Measurements from ENCODE around the gene KLC1. TPM values are rescaled to one million over a fixed set of nuclear protein-coding genes. Genes with fewer than 3 reads are reported as not detected.

KLC1 gene
- total RNA-seq, 2 experiments from 2014 or later, result 97.5 to 101 TPM

- TF ChIP-seq CTCF (IDR thresholded peaks at IDR 0.05), result no peak
- intact Hi-C loops (cut with micrococcal nuclease), result no loop called here
- no peak overlapping the region for H3K4me3 Mint-ChIP-seq
- no peaks in the 10 kb centered on the region for H3K27me3 Mint-ChIP-seq
- ChIA-PET POLR2A (interaction anchor here (1.4 to 2.9 kb wide), 2 partner anchors 11 to 16 kb away, joined by 8 to 10 read pairs; no protein-coding TSS in a partner anchor), CTCF (interaction anchor here (1.0 to 1.9 kb wide), 2 partner anchors 12 to 13 kb away, joined by 3 to 4 read pairs; no protein-coding TSS in a partner anchor)
- H3K4me1 Mint-ChIP-seq (ENCODE audit: low read depth), result no peaks in the 10 kb centered on the region
- H3K9me3 Mint-ChIP-seq, result no peaks in the 10 kb centered on the region
- DNase-seq, result no peak
- no peak overlapping the region for H3K27ac Mint-ChIP-seq
- ATAC-seq, result no peak
- H3K36me3 Mint-ChIP-seq (ENCODE audit: low read depth), result no peaks in the 10 kb centered on the region
Measured at GRCh38 chr14:103735022-103735421, 106.0 kb downstream of the KLC1 start.

DNA sequence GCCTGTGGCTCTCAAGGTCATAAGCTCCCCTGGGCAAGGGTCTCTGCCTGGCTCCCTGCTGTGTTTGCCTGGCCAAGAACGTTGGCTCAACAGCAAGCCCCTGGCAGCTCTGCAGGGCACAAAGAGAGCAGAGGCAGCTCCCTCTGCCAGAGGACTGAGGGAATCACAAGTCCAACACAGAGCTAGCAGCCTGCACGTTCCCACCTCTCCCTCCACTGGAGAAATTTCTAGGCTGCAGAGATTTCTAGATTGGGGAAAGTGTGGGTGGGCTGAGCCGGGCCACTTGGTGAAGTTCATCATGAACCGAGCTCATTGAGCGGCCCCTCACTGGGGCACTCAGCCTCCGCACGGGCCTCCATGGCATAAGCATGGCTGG lies 106.4 kb downstream of the KLC1 start:
- no peak for TF ChIP-seq CTCF (IDR thresholded peaks at IDR 0.05)
- H3K4me3 Mint-ChIP-seq, result no peak overlapping the region
- POLR2A ChIA-PET, result interaction anchor here (1.4 kb wide), 1 partner anchor 16 kb away, joined by 8 read pairs; no protein-coding TSS in a partner anchor
- no peak overlapping the region for H3K27ac Mint-ChIP-seq
- ATAC-seq (no peak), DNase-seq (no peak)
- no peaks in the 10 kb centered on the region for H3K4me1 Mint-ChIP-seq (ENCODE audit: low read depth)
- H3K27me3 Mint-ChIP-seq, result no peaks in the 10 kb centered on the region
- H3K9me3 Mint-ChIP-seq, result no peaks in the 10 kb centered on the region
- H3K36me3 Mint-ChIP-seq (ENCODE audit: low read depth), result no peaks in the 10 kb centered on the region
- intact Hi-C loops (cut with micrococcal nuclease), result no loop called here
- CTCF ChIA-PET, result interaction anchor here (1.0 to 1.9 kb wide), 2 partner anchors 13 kb away, joined by 3 to 4 read pairs; no protein-coding TSS in a partner anchor

DNA sequence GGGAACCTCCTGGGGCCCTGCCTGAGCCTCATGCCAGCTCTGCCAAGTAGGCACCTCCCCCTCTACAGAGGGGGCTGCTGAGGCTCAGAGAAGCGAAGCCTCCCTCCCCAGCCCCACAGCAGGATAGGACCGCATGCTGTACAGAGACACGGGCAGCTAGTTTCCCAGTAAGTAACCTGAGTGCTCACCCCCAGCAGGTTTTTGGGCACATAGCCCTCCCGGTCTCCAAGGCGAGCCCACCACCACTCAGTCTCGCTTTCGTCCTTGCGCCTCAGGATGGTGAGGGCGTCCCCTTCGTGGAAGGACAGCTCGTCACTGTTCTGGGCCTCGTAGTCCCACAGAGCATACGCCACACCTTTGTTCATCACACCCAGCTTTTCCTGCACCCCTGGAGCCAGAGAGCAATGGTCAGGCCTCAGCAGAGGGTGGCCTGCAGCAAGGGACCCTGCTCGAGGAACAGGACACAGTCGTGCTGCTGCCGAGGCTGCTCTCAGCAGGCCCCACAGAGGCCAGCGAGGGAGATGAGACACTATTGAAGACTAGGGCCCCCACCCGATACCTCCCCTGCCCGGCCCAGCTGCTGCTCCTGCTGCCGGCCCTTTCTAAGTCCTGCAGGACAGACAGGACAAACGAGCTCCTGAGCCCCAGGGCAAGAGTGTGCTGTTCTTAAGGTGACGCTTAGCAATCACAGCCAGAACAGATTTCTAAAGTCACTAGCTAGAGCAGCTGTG lies 107.0 kb downstream of the KLC1 start:
- intact Hi-C loops (cut with micrococcal nuclease), result no loop called here
- Mint-ChIP-seq H3K9me3 (no peaks in the 10 kb centered on the region), H3K27me3 (no peaks in the 10 kb centered on the region), H3K27ac (no peak overlapping the region), H3K4me1 (ENCODE audit: low read depth) (no peaks in the 10 kb centered on the region), H3K4me3 (no peak overlapping the region), H3K36me3 (ENCODE audit: low read depth) (no peaks in the 10 kb centered on the region)
- CTCF ChIA-PET, result interaction anchor here (1.9 kb wide), 1 partner anchor 12 kb away, joined by 4 read pairs; no protein-coding TSS in a partner anchor
- no peak for DNase-seq
- POLR2A ChIA-PET, result interaction anchor here (1.4 to 1.5 kb wide), 2 partner anchors 17 to 21 kb away, joined by 4 to 8 read pairs; partner anchors contain the start of genes XRCC3 and ZFYVE21
- no peak for ATAC-seq
- TF ChIP-seq CTCF (IDR thresholded peaks at IDR 0.05), result no peak

DNA sequence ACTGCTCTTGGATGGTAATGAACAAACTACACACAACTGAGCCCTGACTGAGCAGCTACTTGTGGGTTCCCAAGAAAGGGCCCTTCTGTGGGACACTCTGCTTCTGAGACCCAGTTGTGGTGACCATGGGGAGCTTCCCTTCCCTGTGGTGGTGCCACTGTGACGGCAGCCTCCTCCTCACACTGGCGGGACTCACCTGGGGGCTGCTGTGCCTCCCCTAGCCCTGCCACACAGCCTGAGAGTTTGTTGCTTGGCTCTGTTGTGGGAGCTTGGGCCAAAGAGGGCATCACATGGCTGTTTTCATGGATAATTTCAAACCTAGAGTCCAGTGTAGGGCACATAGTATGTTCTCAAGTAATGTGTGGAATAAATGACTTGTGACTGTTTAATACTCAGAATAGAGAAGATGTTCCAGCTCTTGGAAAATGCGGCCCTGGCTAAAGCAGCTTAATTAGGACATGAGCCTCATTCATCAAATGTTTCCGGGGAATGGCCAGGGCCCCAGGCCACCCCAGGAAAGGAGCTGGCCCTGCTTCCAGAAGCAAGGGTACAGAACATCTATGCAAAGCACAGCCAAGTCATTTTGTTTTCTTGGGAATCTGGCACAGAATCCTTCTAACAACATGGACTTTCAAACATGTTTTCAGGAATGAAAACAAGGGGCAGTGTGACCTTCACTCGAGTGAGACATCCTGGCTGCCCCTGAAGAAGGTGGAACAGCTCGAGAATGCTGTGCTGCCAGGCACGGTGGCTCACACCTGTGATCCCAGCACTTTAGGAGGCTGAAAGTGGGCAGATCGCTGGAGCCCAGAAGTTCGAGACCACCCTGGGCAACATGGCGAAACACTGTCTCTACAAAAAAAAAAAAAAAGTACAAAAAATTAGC lies 107.8 kb downstream of the KLC1 start:
- intact Hi-C loops (cut with micrococcal nuclease), result no loop called here
- no peaks in the 10 kb centered on the region for H3K36me3 Mint-ChIP-seq (ENCODE audit: low read depth)
- no peak for DNase-seq
- no peaks in the 10 kb centered on the region for H3K9me3 Mint-ChIP-seq
- H3K27me3 Mint-ChIP-seq, result no peaks in the 10 kb centered on the region
- no peak overlapping the region for H3K4me3 Mint-ChIP-seq
- ATAC-seq, result no peak
- no peak for TF ChIP-seq CTCF (IDR thresholded peaks at IDR 0.05)
- CTCF ChIA-PET, result interaction anchor here (1.9 kb wide), 1 partner anchor 11 kb away, joined by 4 read pairs; no protein-coding TSS in a partner anchor
- POLR2A ChIA-PET, result interaction anchor here (1.4 to 1.5 kb wide), 2 partner anchors 18 to 21 kb away, joined by 4 to 8 read pairs; partner anchors contain the start of genes XRCC3 and ZFYVE21
- no peaks in the 10 kb centered on the region for H3K4me1 Mint-ChIP-seq (ENCODE audit: low read depth)
- H3K27ac Mint-ChIP-seq, result no peak overlapping the region
